Measurements from ENCODE around the gene FOXO3.
"Not testable (repeated sequence)": the region's sequence is repeated elsewhere in the genome, so short reads cannot be mapped to it uniquely, and the experiment has no call there.

The FOXO3 gene

DNA sequence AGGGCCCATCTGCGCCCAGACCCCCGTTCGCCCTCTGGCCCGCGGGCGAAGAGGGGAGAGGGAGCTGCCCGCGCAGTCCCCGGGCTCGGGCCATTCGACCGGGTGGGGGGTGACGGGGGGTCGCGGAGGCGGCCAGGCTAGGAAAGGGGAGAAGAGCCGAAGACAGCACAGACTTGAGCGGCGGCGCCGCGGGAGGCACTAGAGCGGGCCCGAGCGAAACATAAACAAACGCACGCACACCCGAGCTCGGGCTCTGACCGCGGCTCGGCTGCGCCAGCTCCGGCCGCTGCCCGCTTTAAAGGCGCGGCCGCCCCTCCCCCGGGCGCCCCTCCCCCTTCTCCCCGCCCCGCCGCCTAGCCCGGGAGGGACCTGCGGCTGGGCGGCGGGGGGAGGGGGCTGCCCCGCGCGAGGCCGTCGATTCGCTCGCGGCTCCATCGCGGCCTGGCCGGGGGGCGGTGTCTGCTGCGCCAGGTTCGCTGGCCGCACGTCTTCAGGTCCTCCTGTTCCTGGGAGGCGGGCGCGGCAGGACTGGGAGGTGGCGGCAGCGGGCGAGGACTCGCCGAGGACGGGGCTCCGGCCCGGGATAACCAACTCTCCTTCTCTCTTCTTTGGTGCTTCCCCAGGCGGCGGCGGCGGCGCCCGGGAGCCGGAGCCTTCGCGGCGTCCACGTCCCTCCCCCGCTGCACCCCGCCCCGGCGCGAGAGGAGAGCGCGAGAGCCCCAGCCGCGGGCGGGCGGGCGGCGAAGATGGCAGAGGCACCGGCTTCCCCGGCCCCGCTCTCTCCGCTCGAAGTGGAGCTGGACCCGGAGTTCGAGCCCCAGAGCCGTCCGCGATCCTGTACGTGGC is at the start of gene FOXO3:
Gene FOXO3, plus strand, starts transcription at position 455 of the 846 bp plus-strand sequence. Its CDS starts 292 bp downstream, at position 747.
- peak; percentile 72 for DNase-seq

DNA sequence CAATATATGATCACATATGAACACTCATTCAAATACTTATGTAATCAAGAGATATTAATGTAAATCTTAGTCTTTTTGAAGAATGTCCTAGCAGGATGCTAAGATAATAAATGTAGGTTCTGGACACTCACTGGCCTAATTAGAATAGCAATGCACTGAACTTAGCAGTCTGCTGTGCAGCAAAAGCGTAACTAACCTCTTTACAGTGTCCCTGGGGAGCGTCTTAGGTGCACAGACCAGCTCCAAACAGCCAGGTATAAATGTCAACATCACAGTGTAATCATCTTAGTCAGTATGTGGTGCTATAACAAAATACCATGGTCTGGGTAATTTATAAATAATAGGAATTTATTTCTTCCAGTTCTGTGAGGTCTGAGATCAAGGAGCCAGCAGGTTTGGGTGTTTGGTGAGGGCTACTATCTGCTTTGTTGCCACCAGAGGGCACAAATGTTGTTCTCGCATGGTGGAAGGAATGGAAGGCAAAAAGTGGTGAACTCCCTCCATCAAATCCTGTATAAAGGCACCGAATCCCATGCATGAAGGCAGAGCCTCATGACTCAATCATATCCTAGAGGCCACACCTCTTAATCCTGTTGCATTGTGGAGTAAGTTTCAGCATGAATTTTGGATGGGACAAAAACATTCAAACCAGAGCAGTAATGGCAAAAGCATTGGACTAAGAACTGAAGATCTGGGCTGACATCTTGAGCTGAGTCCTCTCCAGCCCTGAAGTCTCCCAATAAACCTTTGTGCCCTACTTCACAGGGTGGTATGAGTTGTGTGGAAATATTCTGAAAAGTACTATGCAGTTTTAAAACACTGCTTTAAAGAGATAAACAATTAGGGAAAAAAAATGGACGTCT is 41.8 kb upstream of the FOXO3 start:
- DNase-seq = no peak

DNA sequence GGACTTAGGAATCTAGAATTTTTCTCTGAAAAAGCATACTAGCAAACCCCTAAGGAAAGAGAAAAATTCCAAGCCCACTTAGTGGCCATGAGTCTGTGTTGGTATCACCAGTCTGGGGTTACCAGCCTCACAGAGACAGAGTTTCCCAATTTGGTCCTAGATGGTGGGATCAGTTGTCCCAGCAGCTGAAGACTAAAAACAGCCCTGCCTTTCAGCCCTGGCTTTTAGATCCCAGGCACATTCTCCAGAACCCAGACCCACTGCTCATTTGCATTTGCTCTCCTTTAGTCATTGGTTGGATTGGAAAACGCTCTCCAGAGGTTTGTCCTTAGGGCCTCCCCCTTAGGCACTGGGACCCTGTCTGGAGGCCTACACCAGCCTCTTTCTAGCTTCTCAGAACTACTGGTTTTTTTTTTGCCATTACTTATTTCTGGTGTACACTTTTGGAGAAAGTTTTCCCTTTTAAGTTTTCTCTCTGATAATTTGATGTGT is 39.1 kb upstream of the FOXO3 start:
- DNase-seq = no peak

DNA sequence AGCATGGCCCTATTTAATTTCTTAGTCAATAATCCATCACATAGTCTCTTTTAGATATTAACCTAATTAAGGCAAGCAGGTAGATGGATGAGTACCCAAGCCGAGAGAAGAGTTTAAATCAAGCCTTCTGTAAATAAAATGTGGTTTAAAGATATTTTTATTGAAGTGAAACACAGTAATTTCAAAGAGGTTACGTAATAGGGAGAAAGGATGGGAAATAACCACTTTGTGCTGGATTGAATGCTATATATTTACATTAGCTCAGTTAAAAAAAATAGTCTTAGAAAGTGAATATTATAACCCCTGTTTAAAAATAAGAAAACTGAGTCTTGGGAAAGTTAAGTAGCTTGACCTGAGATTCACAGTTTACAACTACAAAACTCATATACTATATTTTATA is 37.0 kb upstream of the FOXO3 start:
- DNase-seq = no peak

DNA sequence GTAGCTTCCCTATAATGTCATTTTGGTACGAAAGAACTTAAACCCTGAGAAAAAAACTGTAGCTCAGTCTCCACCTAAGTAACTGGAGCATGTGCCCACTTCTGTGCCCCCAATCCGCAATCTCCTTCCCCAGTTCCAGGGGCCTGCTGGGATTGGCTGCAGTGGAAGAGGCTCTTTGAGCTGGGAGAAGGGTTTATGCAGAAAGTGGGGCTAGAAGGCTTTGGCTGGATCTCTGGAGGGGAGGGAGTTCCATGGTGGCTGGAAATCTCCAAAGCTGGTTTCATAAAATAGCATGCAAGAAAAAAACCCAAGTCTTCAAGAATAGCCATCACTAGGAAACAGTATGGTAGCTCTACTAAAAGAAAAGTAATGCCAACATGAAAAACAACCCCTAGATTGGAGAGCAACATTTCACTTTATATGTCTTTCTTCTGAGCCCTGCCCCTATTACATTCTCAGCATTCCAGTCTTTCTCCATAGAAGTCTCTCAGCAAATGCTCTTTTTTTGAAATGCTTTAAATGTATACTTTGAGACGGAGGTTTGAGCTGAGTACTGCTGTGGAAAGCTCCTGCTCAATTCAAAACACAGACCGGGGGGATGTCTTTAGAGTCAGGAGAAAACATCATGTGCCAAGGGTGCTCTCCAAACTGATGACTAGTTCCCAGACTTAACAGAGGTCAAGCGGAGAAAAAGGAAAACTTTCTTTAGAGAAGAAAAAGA is 36.0 kb upstream of the FOXO3 start:
- DNase-seq = no peak

DNA sequence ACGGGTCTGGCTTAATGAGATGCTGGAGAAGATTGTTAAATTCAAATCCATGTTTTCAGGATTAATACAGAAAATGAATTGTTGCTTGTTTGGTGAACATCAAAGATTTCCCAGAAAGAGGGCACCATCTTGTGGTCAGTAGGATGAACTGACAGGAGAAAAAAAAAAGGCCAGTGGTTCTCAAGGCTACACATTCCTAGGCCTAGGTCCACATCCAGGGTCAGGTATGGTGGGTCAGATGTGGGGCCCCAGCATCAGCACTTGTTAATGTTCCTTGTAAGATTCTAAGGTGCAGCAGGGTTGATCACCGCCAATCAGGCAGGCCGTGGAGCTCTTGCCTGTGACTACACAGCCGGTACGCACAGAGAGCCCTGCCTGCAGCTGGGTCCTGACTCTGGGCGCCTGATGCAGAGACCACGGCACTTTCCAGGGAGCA is 34.0 kb upstream of the FOXO3 start:
- DNase-seq = no peak

DNA sequence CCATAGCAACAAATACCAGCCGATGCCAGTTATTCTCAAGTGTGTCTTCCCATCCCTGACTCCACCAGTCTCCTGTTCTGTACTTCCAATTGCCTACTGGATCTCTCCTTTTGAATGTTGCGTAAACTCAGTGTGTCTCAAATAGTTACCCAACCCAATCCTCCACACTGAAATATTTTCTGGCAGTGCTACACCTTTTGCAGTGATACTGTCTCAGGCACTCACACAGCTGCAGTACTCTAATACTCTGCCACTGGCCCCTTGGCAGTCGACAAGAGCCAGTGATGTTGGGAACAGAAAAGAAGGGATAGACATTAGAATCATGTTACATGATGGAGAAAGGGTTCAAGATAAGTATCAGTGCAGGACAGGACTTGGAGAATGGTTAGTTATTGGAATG is 31.8 kb upstream of the FOXO3 start:
- DNase-seq = no peak

DNA sequence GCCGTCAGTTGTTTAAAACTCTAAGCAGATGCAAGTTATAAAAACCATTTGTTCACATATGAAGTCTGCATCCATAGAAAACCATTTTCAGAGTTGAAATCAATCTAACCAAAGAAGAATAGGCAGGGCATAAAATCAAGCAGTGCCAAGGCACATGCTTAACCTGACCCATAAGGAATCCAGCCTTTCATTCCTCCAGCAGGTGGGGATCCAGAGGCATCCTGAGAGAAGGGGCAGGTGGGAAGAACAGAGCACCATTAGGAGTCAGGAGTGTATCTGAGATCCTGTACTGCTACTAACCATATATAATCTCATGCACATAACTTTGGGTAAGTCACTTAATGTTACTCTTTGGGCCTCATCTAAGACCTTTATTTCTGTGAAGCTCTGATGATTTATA is 29.4 kb upstream of the FOXO3 start:
- no peak for DNase-seq

DNA sequence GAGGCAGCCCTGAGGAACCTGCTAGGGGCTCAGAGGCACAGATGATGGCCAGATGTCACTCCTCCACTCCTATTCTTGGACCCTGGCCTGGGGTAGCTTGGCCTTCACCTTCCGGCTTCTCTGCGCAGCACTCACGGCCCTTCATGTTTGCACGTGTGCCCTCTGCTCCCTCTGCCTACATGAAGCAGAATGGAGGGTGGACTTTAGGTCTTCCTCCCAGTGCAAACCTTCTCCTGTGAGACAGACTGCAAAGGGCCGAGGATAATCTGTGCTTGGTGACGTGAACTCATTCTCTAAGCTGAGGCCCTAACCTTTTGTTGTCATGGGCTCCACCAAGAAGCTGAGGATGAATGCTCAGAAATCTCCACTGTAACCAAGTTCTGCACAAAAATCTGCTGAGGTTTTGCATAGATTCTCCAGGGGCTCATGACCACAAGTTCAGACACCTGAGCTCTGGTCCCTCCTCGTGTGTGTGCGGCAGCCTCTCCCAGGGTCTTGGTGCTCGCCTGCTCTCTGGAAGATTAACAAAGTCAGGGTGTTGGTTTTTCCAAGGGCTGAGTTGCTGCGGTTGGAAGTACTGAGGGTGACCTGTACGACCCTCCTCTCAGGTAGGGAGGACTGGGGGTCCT is 25.5 kb upstream of the FOXO3 start:
- no peak for DNase-seq

DNA sequence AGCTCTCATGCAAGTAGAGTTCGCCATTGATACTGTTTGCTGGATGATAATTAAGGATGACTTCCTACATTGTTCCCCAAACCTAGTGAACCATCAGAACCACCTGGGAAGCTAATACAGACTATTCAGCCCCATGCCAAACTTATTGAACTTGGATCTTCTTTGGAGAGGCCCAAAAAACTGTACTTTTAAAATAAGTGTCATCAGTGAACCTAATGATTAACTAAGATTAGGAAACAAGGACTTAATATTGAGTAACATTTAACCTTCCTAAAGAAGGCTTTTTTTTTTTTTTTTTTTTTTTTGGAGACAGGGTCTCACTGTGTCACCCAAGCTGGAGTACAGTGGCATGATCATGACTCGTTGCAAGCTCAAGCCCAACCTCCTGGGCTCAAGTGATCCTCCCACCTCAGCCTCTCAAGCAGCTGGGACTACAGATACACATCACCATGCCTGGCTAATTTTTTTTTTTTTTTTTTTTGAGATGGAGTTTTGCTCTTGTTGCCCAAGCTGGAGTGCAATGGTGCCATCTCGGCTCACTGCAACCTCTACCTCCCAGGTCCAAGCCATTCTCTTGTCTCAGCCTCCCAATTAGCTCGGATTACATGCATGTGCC is 24.7 kb upstream of the FOXO3 start:
- not testable (repeated sequence) for DNase-seq

DNA sequence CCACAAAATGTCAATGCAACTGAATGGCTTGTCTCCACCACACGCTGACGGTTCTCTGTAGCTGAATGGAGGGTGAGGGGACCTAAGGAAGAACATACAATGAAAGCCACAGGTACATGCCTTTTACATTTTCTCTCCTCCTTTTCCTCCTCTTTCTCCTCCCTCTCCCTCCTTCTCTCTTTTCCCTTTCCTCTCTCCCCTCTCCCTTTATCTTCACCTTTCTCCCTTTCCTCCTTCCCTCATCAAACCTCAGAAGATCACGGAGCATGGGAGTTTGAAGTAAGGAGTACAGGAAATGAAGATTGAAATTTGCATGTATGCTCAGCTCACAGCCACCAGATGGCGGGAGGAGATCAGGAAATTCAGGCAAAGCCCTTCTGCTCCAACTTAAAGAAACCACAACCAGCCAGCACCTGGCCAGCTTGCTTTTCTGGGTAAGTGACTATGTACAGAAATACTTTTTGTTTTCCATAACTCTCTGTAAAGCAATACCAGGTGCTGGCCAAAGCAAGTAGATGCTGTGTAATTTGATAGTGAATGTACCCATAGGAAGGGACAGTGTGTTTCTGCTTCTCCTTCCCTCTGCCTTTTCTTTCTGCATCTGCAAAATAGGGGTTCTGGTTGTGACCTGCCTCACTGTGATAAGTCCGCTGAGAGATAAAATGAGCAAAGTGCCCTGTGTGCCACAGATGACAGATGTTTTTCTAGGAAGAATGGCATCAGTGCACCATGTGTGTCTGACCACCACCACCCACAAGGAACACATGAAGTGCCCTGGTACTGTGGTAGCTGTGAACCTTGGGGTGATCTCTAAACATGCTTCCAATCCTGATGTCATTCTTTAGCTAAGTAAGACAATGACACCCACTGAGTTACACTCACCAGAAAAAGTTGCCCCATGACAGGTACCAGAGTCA is 18.6 kb upstream of the FOXO3 start:
- DNase-seq = peak; percentile 75

DNA sequence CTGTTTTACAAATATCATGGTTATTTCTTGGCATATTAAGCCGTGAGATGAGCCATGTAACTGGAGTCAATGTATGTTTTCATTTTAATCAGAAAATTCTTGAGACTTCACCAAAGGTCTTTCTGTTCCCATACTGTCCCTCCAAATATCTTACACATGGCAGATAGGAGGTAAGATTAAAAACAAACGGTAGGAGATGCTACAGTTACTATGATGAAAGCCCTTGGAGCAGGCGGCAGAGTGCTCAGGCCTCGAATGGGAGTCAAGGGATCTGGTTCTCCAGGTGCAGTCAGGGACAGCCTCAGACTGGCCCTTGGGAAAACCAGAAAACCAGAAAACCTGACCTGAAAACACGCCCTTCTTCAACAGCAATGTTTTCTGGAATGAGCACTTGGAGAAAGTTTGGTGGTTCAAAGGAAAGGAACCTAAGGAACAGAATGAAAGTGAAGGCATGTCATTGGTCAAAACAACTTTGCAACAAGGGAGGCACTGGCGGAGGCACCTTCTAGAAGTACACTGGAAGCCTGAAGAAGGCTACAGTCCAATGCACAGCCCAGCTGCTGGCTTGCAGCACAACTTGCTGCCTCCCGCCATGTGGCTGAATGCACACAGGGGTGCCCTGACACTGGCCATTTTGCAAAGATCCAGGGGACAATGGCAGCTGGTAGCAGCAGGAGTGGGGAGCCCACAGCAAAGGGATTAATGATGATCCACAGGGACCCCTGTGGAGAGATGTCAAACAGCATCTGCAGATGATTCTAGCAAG is 17.4 kb upstream of the FOXO3 start:
- no peak for DNase-seq

DNA sequence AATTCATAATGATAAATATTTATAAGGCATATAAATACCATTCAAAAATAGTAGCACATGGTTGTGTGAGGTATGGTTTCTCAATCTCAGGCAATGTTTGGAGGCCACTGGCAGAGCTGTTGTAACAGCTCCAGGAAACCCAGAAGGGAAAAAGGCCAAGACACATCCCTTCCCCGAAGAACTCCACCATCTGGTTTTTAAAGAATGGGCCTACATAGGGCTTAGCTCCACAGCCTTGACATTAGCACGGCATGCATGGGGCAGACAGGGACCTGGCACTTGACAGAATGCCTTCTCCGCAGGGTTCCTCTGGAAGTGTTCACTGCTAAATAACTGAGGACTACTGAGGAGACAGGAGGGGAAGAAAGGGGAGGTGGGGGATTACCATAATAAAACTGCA is 16.1 kb upstream of the FOXO3 start:
- DNase-seq = no peak

DNA sequence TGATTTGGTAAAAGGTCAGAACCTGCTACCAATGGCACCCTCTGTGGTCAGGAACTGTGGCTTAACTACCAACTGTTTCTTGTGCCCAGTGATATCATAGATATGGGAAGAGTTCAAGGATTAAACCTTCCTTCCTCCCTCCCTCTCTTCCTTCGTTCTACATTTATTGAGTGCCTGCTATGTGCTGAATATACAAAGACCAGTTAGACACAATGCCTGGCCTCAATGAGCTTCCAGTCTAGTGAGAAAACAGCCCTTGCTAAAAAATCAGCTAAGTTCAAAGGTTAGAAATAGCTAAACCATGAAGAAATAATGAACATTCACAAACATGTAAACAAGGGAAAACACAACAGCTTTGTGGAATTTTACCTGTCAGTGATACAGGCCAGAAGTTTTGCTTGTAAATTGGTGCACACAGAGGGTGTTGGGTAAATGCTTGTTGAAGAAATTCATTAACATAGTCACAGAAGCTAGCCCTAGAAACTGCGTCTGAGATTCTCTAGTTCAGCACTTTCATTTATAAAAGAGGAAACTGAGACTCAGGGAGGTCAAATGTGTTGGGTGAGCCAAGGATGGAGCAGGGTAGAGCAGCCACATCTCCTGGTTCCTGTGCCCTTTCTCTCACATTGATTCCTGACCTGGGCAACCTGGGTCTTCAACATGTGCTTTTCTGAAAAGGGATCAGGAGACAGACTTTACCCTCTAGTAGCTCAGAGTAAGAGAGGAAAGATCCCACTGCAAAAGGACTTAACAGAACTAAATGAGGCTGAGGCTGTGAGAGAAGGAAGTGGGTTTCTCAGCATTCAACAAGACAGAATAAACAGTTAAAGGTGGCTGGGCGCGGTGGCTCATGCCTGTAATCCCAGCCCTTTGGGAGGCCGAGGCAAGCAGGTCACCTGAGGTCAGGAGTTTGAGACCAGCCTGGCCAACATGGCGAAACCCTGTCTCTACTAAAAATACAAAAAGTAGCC is 14.4 kb upstream of the FOXO3 start:
- DNase-seq = no peak

DNA sequence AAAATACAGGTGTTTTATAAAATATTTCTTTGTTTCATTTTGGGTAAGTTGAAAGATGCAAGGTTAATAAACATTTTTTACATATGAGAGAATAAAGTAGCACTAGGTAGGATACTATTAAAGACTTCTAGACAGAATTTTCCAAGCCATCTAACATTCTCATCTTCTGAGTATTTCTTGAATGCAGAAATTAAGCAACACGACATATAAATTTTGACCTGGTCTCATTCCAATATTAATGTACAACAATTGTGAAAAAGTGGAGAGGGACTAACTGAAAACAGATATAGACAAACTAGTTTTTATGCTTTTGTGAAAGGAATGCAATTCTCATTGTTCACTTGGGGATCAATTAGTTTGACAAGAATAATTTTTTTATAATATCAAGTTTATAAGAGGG is 11.5 kb upstream of the FOXO3 start:
- DNase-seq = no peak

DNA sequence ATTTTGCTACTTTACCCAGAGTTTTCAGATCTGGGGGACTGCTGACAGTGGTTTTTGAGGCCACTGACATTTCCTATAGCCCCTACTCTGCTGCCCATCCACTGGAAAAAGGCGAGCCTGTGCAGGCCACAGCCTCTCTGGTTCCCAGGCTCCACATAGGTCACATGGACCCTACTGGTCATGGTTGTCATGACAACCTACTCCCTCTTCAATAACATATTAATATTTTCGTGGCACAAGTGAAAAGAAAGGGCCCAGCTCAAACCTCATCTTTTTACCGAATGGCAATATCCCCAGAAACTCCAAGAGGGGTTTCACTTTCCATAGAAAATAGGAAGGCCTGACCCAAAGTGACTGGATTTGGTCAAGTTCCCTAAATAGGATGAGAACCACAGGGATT is 11.0 kb upstream of the FOXO3 start:
- DNase-seq = no peak

DNA sequence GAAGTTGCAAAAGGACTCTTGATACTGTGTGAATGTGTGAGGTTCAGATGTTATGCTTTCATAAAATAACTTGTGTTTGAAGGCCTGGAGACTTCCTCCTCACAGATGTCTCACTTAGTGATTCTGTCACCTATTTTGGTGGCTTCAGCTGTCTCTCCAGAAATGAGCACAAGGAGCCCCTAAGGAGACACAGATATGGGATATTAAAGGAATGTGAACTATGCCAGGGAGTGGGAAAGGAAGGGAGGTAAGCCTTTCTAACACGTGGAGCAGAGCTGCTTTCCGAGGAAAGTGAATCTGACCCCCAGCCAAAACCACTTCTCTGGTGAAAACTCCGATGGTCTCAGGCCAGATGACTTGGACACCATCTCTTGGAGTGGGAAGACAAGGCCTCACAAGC is 10.5 kb upstream of the FOXO3 start:
- no peak for DNase-seq

DNA sequence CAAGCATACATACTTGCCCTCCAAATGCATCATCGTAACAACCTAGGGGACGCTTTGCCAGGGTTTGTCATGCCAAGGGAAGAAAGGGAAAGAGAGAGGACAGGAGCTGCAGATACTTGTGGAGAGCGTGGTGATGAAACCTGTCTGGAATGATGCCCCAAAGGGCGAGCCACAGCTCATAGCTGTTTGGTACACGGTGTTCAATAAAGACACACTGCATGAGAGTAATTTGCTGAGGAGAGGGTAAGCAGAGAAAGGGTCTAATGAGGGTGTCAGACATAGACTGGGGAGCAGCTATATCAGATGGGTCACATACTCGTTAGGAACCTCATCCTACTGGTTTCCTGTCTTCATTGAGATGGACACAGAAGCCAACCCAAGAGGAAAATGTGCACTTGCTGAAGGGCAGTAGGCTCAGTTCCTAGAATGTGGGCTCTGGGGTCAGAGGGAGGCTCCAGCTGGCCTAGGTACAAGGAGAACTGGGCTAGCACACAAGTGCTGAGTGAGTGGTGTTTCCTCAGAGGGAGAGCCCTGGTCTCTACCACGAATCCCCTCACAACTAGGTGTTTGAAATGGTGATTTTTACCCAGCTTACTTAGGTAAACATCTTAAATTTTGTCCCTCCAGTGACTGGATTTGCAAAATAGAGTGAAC is 5.2 kb upstream of the FOXO3 start:
- DNase-seq = no peak

DNA sequence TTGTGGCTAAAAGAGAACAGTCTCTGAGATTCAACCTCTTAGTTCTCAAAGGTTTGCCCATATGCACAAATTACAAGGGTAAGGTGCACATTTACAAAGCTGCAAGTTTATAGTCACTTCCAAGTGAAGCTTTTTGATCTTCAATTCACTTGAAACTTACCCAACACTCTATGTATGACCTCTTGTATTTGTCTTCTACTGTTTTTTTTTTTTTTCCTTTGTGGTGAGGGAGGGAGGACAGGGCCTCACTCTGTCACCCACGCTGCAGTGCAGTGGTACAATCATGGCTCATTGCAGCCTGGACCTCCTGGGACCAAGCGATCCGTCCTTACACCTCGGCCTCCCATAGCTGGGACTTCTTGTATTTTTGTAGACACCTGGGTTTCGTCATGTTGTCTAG is 4.5 kb upstream of the FOXO3 start:
- DNase-seq = no peak
